H9 (cell line): ENCODE measurements around the gene LPAR6. TPM values are rescaled to one million over a fixed set of nuclear protein-coding genes. Genes with fewer than 3 reads are reported as not detected.
A peak's percentile ranks its signal among the peaks of the same experiment; 100 is the strongest.

Experiments
- DNase-seq: peaks from one replicate; pipeline ENCODE4 v3.0.0-alpha.2; 2017
- H2AFZ ChIP-seq: one replicate; pipeline ENCODE4 v1.6.1; 2013; ENCODE audit warnings: mild to moderate bottlenecking, low read length, control low read depth, moderate library complexity
- H2AK5ac ChIP-seq: 2 replicates; pipeline ENCODE4 v1.6.1; 2013; ENCODE audit warnings: low read length, control low read depth, mixed read lengths; ENCODE audit not compliant: insufficient read length
- H2BK120ac ChIP-seq: one replicate; pipeline ENCODE4 v1.6.1; 2013; ENCODE audit warnings: low read depth, mild to moderate bottlenecking, low read length, control low read depth, inconsistent platforms; ENCODE audit not compliant: poor library complexity, severe bottlenecking
- H2BK12ac ChIP-seq: 2 replicates; pipeline ENCODE4 v1.6.1; 2013; ENCODE audit warnings: low read length, control low read depth, mixed read lengths, low read depth; ENCODE audit not compliant: insufficient read length
- H2BK15ac ChIP-seq: 2 replicates; pipeline ENCODE4 v1.6.1; 2013; ENCODE audit warnings: low read depth, low read length, control low read depth
- H2BK20ac ChIP-seq: one replicate; pipeline ENCODE4 v1.6.1; 2013; ENCODE audit warnings: low read depth, mild to moderate bottlenecking, low read length, control low read depth, inconsistent platforms; ENCODE audit not compliant: poor library complexity, severe bottlenecking
- H2BK5ac ChIP-seq: 2 replicates; pipeline ENCODE4 v1.6.1; 2013; ENCODE audit warnings: low read length, control low read depth, mixed read lengths; ENCODE audit not compliant: insufficient read length
- H3K14ac ChIP-seq: 2 replicates; pipeline ENCODE4 v1.6.1; 2013; ENCODE audit warnings: low read length, control low read depth; ENCODE audit not compliant: insufficient read depth
- H3K18ac ChIP-seq: 2 replicates; pipeline ENCODE4 v1.6.1; 2013; ENCODE audit warnings: low read depth, mild to moderate bottlenecking, mixed read lengths, low read length, control low read depth; ENCODE audit not compliant: insufficient read length
- H3K23ac ChIP-seq: 2 replicates; pipeline ENCODE4 v1.6.1; 2013; ENCODE audit warnings: low read length, control low read depth, mixed read lengths, low read depth; ENCODE audit not compliant: insufficient read length
- H3K23me2 ChIP-seq: 2 replicates; pipeline ENCODE4 v1.6.1; 2013; ENCODE audit warnings: low read depth, mild to moderate bottlenecking, mixed read lengths, low read length, control low read depth; ENCODE audit not compliant: insufficient read length, poor library complexity, severe bottlenecking
- H3K27ac ChIP-seq: 2 replicates; pipeline ENCODE4 v1.5.1; 2013; ENCODE audit warnings: low read length, control low read depth, mixed read lengths, low read depth; ENCODE audit not compliant: insufficient read length
- H3K27me3 ChIP-seq: 2 replicates; pipeline ENCODE4 v1.6.1; 2013; ENCODE audit warnings: low read length, control low read depth, inconsistent platforms; ENCODE audit not compliant: insufficient read depth
- H3K4ac ChIP-seq: 2 replicates; pipeline ENCODE4 v1.6.1; 2013; ENCODE audit warnings: low read depth, mild to moderate bottlenecking, control low read depth, inconsistent platforms, low read length, moderate library complexity
- H3K4me1 ChIP-seq: 2 replicates; pipeline ENCODE4 v1.6.1; 2013; ENCODE audit warnings: low read length, control low read depth, inconsistent platforms; ENCODE audit not compliant: insufficient read depth
- H3K4me2 ChIP-seq: 2 replicates; pipeline ENCODE4 v1.6.1; 2013; ENCODE audit warnings: low read length, control low read depth, mixed read lengths; ENCODE audit not compliant: insufficient read length, insufficient read depth
- H3K56ac ChIP-seq: 2 replicates; pipeline ENCODE4 v1.6.1; 2013; ENCODE audit warnings: low read depth, mild to moderate bottlenecking, mixed read lengths, low read length, control low read depth; ENCODE audit not compliant: insufficient read length
- H3K79me1 ChIP-seq: 2 replicates; pipeline ENCODE4 v1.6.1; 2013; ENCODE audit warnings: low read depth, mild to moderate bottlenecking, moderate library complexity, low read length, control low read depth, inconsistent platforms; ENCODE audit not compliant: insufficient read depth, poor library complexity, severe bottlenecking
- H3K79me2 ChIP-seq: 2 replicates; pipeline ENCODE4 v1.6.1; 2013; ENCODE audit warnings: low read length, control low read depth, inconsistent platforms; ENCODE audit not compliant: insufficient read depth
- H3K9ac ChIP-seq: 2 replicates; pipeline ENCODE4 v1.6.1; 2013; ENCODE audit warnings: low read length, control low read depth, mixed read lengths; ENCODE audit not compliant: insufficient read length; ENCODE audit errors: extremely low read depth
- H3K9me3 ChIP-seq: one replicate; pipeline ENCODE4 v1.6.1; 2013; ENCODE audit warnings: low read depth, low read length, inconsistent platforms; ENCODE audit not compliant: control insufficient read depth
- H3T11ph ChIP-seq: one replicate; pipeline ENCODE4 v1.6.1; 2013; ENCODE audit warnings: mild to moderate bottlenecking, low read length, control low read depth, inconsistent platforms
- H4K20me1 ChIP-seq: one replicate; pipeline ENCODE4 v1.6.1; 2013; ENCODE audit not compliant: control insufficient read depth, insufficient read length, insufficient read depth
- H4K5ac ChIP-seq: 2 replicates; pipeline ENCODE4 v1.6.1; 2013; ENCODE audit warnings: low read depth, mild to moderate bottlenecking, mixed read lengths, low read length, control low read depth; ENCODE audit not compliant: insufficient read length
- H4K8ac ChIP-seq: replicated peaks from 2 replicates; pipeline ENCODE4 v1.6.1; 2013; ENCODE audit warnings: low read length, control low read depth, mixed read lengths, low read depth; ENCODE audit not compliant: insufficient read length
- H4K91ac ChIP-seq: 2 replicates; pipeline ENCODE4 v1.6.1; 2013; ENCODE audit warnings: low read depth, mild to moderate bottlenecking, moderate library complexity, mixed read lengths, low read length, control low read depth; ENCODE audit not compliant: insufficient read length
- H3K27ac Mint-ChIP-seq, 3 experiments: 2 replicates in 2 of 3; 3 replicates in 1 of 3; pipeline ENCODE4 v1.8.0; 2020 to 2021; ENCODE audit warnings: mixed read lengths in 3 of 3, mild to moderate bottlenecking in 1 of 3, moderate library complexity in 1 of 3
- H3K27me3 Mint-ChIP-seq: 2 replicates; pipeline ENCODE4 v1.8.0; 2021; ENCODE audit warnings: low read depth, mild to moderate bottlenecking, moderate library complexity, mixed read lengths
- H3K36me3 Mint-ChIP-seq, 3 experiments: 2 replicates in 2 of 3; 3 replicates in 1 of 3; pipeline ENCODE4 v1.8.0; 2020 to 2021; ENCODE audit warnings: low read depth in 3 of 3, mixed read lengths in 3 of 3; ENCODE audit not compliant: insufficient read depth in 1 of 3
- H3K4me1 Mint-ChIP-seq, 2 experiments: 2 replicates each; pipeline ENCODE4 v1.8.0; 2020; ENCODE audit warnings: mixed read lengths in 2 of 2
- H3K4me3 Mint-ChIP-seq, 2 experiments: 2 replicates in 1 of 2; 3 replicates in 1 of 2; pipeline ENCODE4 v1.8.0; 2020 to 2021; ENCODE audit warnings: mild to moderate bottlenecking in 2 of 2, mixed read lengths in 2 of 2, moderate library complexity in 1 of 2
- H3K9me3 Mint-ChIP-seq, 2 experiments: 2 replicates in 1 of 2; 3 replicates in 1 of 2; pipeline ENCODE4 v1.8.0; 2020; ENCODE audit warnings: mild to moderate bottlenecking in 2 of 2, mixed read lengths in 2 of 2, moderate library complexity in 1 of 2
- CTCF ChIP-seq: fragments of 200-600 bp; sonication (generic); conservative IDR thresholded peaks from 3 replicates; pipeline ENCODE4 v1.8.0; 2021; ENCODE audit warnings: antibody characterized with exemption, mild to moderate bottlenecking
- WGBS: extraction: QIAGEN DNeasy Blood & Tissue Kit; methylation state at CpG from one replicate; pipeline ENCODE4 v1.1.7; 2013; ENCODE audit warnings: missing lambda C conversion rate, low lambda C conversion rate, mixed read lengths; ENCODE audit not compliant: insufficient read length; ENCODE audit errors: extremely low coverage; 5-methylcytosine and 5-hydroxymethylcytosine counted together
- total RNA-seq: library from RNA; stranded (reverse); gene quantifications from 2 replicates; pipeline ENCODE4 v1.2.1, GENCODE V29; 2021

The LPAR6 gene
- total RNA-seq, 1 experiment from 2014 or later = 4.2 TPM

DNA sequence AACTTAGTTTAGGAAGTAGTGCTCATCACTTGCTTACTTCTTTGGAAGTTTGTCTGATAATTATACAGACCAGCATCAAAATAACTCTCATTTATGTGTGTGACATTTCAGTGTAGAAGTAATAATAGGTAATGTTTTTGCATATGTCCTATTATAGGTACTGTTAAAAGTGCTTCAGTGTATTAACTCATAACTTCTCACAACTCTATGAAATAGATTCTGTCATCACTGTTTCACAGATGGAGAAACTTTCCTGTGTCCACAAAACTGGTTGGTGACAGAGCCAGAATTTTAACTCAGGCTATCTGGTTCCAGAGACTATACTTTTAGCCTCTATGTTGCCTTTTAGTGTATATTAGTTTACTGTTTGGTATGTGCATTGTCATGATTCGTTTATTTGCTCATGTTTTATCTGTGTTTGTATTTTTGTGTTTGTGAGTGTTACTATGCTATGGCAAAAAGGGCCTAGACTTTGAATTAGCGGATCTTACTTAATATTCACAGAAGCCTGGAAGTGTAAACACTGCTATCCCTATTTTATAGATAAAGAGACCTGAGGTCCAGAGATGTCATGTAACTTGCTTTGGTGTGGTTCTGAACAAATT is 12.7 kb downstream of the LPAR6 start:
- Histone ChIP-seq H4K20me1 (no peaks in the 10 kb centered on the region), H4K5ac (no peak overlapping the region), H3K79me2 (no peaks in the 10 kb centered on the region), H3K14ac (no peak overlapping the region), H2AFZ (no peak overlapping the region), H3K9me3 (no peaks in the 10 kb centered on the region), H3K23me2 (no peaks in the 10 kb centered on the region), H2BK12ac (no peak overlapping the region), H3K9ac (no peak overlapping the region), H3K4me1 (no peaks in the 10 kb centered on the region), H3T11ph (no peak overlapping the region), H4K8ac (no peak overlapping the region), H3K27me3 (no peaks in the 10 kb centered on the region), H3K79me1 (no peaks in the 10 kb centered on the region), H4K91ac (no peak overlapping the region), H2BK120ac (no peak overlapping the region), H2BK5ac (no peak overlapping the region), H2BK15ac (no peak overlapping the region), H3K27ac (no peak overlapping the region), H3K4me2 (no peak overlapping the region), H2BK20ac (no peak overlapping the region), H3K23ac (no peak overlapping the region), H2AK5ac (no peak overlapping the region), H3K56ac (no peak overlapping the region), H3K4ac (no peak overlapping the region), H3K18ac (no peak overlapping the region)
- Mint-ChIP-seq H3K4me3 (no peak overlapping the region), H3K27ac (peak overlapping the region in 2 of 3 experiments; percentile 13 to 49; a peak in 1 of 7 replicates), H3K36me3 (peaks cover 9 to 13% (median 11%) of the 10 kb centered on the region in 3 experiments), H3K4me1 (no peaks in the 10 kb centered on the region), H3K27me3 (no peaks in the 10 kb centered on the region), H3K9me3 (peaks cover 12 to 14% of the 10 kb centered on the region in 2 experiments)
- WGBS = no CpG with 5 or more reads among the region's 2 CpGs
- TF ChIP-seq CTCF = no peak
- no peak for DNase-seq
